HG03571 (cell line): ENCODE data around the gene ATOSA.

Experiments
- ATAC-seq: cut with Tn5 transposase; IDR thresholded peaks from one replicate; pipeline ENCODE4 v1.9.1; 2021; ENCODE audit not compliant: unreplicated experiment

The ATOSA gene

DNA sequence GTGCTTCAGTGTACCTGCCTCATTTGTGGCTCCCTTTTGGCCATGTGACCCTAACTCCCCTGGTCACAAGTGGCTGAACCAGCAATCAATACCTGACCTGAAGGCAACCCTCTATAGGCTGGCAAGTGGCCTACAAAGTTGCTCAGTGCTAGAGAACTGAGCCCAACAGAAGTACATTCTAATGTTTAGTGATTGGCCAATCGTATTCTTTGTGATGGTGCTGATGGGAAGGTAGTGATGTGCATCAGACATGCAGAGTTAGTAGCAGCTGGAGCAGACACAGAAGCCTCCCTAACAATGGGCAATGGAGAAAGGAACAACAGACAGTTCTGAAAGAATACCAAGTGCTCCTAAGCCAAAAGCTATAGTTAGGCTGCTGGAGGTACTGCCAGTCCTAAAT is 10.4 kb upstream of the ATOSA start:
- ATAC-seq, result no peak

GRCh38 chr15:52683580-52683979 is 4.4 kb upstream of the ATOSA start:
- peak; percentile 55 for ATAC-seq

- no peak for ATAC-seq
These were observed 3.6 kb upstream of the ATOSA start for GRCh38 chr15:52682781-52683180.

DNA sequence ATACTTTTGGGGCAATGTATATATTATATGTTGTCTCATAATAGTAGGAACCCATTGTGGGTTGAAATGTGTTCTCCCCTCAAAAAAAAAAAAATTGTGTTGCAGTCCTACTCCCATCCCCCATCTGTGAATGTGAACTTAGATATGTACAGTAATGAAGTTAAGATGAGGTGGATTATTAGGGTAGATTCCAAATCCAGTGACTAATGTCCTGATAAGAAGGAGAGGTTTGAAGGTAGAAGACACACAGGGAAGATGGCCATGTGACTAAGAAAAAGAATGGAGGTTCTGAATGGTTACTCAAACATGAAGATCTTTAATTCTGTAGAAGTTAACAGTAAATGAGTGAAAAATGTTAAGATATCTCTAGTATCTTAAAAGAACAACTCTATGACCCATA is 3.0 kb upstream of the ATOSA start:
- ATAC-seq, result no peak

GRCh38 chr15:52681441-52681840 is 2.3 kb upstream of the ATOSA start:
- ATAC-seq, result no peak

GRCh38 chr15:52680761-52681160 is 1.6 kb upstream of the ATOSA start:
- no peak for ATAC-seq

- ATAC-seq, result no peak
These were observed 828 bp upstream of the ATOSA start for GRCh38 chr15:52680041-52680391.

GRCh38 chr15:52678468-52679231 is 538 bp downstream of the ATOSA start:
- peak; percentile 9 for ATAC-seq

DNA sequence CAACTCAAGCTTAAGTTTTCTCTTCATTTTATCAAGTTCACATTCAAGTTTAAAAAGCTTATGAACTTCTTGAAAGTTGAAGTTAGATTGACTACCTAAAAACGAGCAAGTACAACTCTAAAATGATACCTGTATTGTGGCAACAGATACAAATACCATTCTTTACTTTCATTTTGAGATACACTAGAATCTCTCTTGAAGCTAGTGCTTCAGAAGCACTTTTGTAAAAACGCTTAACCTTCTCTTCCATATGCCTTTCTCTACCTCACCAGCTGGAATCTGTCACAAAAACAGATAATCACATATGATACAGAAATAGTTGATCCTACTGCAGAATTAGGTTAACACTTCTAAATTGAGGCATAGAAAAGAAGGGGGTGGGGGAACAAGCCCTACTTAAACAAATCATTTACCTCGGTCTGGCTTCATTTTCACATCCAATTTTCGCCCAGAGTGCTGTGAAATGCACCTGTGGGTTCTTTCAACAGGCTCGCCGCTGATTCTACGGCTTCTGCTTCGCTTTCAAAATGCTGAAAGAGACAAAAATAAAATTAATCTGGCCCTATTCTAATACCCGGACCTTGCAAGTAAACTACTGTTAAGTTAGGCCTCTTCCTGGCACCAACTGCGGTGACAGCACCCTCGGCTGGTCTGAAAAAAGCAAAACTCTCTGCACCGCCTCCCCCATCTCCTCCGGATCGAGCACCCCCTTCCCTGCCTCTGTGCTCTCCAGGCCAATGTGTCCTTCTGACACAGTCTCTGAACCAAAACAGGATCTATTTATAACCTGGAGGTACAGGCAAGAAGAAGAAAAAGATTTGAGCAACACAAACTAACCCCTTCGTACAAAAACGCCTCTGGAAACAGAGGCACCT is 1.4 kb downstream of the ATOSA start:
- ATAC-seq, result no peak

DNA sequence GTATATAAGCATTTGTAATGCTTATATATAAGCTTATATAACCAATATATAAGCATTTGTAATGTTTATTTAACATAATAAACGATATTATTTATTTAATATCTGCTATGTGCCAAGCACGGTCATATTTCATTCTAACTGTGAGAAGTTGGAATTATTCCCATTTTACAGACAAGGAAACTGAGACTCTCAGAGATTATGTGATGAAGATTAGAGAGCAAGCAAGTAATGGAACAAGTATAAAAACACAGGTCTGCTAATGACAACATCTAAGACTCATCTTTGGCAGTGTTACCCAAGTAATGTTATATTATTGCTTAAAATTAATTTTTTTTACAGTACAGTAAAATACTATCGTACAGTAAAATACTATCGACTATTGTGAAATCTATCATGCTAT is 4.4 kb downstream of the ATOSA start:
- ATAC-seq, result no peak

DNA sequence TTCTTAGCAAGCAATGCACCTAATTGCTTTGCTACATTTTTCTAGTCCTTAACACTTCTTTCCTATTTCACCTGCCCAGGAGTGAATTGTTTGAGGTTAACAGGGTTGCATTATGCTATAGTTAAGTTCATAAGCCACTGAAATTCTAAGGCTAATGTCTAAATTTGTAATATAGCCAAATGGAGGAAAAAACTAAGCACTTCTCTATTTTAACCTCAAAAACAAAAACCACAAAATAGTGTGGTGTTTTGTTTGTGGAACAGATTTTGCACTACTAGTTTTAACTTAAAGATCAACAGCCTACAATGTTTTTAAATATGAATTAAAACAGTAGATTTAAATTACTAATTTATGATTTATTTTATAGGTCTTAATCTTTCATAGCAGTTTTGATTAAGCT is 5.5 kb downstream of the ATOSA start:
- ATAC-seq, result no peak

DNA sequence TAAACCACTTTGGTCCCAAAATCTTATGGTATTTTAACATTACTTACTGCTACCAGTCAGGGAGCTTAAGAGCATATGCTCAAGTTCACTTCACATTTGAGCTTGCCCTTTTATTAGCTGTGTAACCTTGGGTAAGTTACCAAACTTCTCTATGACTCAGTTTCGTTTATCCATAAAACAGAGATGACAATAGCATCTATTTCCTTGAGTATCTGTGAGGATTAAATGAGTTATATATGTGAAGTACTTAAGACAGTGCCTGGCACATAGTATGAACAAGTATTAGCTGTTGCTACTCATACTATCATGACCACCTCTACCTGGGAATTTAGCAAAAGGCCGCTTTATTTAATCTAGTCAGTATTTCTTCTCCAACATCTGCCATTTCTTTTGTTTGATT is 5.9 kb downstream of the ATOSA start:
- ATAC-seq, result no peak

GRCh38 chr15:52672661-52673060 is 6.5 kb downstream of the ATOSA start:
- no peak for ATAC-seq

- ATAC-seq, result no peak
These were observed 9.1 kb downstream of the ATOSA start for GRCh38 chr15:52670087-52670486.

GRCh38 chr15:52668133-52668532 is 11.1 kb downstream of the ATOSA start:
- ATAC-seq, result no peak

GRCh38 chr15:52667597-52667996 is 11.6 kb downstream of the ATOSA start:
- no peak for ATAC-seq

GRCh38 chr15:52663536-52664294 is 15.5 kb downstream of the ATOSA start:
- no peak for ATAC-seq

GRCh38 chr15:52661909-52662308 is 17.3 kb downstream of the ATOSA start:
- ATAC-seq, result no peak

DNA sequence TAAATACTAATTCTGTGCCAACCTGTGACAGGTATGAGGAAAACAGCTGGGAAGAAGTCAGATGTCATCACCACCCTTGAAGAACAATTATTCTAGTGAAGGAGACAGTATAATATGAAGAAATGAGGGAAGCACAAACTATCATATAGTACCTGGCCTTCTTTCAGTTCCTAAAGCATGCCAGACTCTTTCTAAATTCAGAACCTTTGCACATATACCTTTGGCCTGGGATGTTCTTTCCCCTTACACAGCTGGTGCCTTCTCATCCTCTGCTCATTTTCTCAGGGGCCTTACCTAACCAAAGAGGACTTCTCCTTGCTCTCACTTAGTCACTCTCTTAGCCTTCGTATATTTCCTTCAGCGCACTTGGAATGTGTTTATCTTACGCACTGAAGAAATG is 19.0 kb downstream of the ATOSA start:
- no peak for ATAC-seq

DNA sequence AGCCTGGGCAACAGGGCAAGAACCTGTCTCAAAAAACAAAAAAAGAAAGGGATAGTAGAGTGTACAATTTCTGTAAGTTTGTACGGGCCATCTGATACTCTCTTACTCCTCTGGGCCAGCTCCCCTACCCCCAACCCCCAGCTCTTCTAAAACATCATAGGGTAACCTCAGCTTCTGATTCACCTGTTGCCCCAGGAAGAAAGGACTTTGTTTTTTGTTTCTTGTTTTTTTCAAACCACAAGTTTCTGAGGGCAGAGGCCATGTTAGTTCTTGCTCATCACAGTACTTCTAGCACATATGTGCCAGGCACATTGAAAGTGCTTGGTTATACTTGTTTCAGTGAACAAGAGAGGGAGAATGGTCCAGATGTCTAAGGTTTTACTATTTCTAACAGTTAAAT is 20.2 kb downstream of the ATOSA start:
- peak; percentile 93 for ATAC-seq

DNA sequence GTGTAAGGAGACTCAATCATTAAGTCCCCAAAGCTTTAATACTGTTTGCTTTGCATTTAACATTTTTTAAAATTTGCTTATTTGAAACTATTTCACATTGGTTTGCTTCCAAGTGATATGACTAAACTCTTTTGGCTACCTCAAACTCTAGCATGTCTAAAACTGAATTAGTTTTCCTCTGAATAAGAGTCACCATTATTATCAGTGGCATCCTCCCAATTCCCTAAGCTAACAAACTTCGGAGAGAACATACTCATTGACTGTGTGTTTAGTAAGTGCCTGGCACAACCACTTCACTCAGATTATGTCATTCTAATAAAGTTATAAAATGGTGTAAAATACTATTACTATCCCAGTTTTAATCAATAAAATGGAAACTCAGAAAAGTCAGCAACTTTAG is 21.9 kb downstream of the ATOSA start:
- no peak for ATAC-seq

- no peak for ATAC-seq
These were observed 22.8 kb downstream of the ATOSA start for GRCh38 chr15:52656412-52656811.
